GM12878 (cell line): ENCODE results near the gene DMRT1. TPM values are rescaled to one million over a fixed set of nuclear protein-coding genes. Genes with fewer than 3 reads are reported as not detected.

Experiments used
- ATAC-seq: fragments of 200-7000 bp; cut with Tn5 transposase; 3 replicates; pipeline ENCODE4 v1.9.1; 2020; ENCODE audit warnings: mild to moderate bottlenecking, moderate library complexity
- BruUV-seq: library from RNA; stranded (reverse); fragments of 400-500 nt; replicated peaks from 2 replicates; lab custom pipeline; 2021; lab: Mats Ljungman, UMichigan
- CTCF ChIA-PET: fragments of 300-600 bp; sonication (Branson Sonifier 250); formaldehyde crosslinking; extraction: SDS; loops from one replicate; lab custom pipeline; 2021; ENCODE audit warnings: inconsistent platforms; lab: Yijun Ruan, JAX
- POLR2A ChIA-PET: fragments of 350-600 bp; formaldehyde crosslinking; extraction: SDS; loops from one replicate; lab custom pipeline; 2021; ENCODE audit warnings: inconsistent platforms; lab: Charles Lee
- RAD21 ChIA-PET: fragments of 300-600 bp; sonication (Branson Sonifier 250); formaldehyde crosslinking; loops from one replicate; lab custom pipeline; 2023; ENCODE audit warnings: antibody characterized with exemption; ENCODE audit not compliant: unreplicated experiment; lab: Charles Lee
- SMC1A ChIA-PET: fragments of 300-600 bp; sonication (Branson Sonifier 250); formaldehyde crosslinking; loops from one replicate; lab custom pipeline; 2023; ENCODE audit not compliant: unreplicated experiment, uncharacterized antibody; lab: Charles Lee
- DNase-seq: peaks from one replicate; pipeline ENCODE4 v3.0.0-alpha.2; 2011; ENCODE audit warnings: low read depth, low spot score
- FAIRE-seq: peaks from 3 replicates; lab custom pipeline; 2011; peaks lifted over from hg19 to GRCh38; lab: Jason Lieb, UNC
- H2AFZ ChIP-seq: 2 replicates; pipeline ENCODE4 v1.6.0; 2011; ENCODE audit warnings: low read depth, low read length, control low read depth; ENCODE audit not compliant: control insufficient read depth
- H3K27ac ChIP-seq: 2 replicates; pipeline ENCODE4 v1.5.1; 2011; ENCODE audit warnings: control low read depth; ENCODE audit not compliant: control insufficient read depth, insufficient read depth
- H3K27me3 ChIP-seq, 2 experiments: replicated peaks in 1 of 2; 2 replicates each; pipeline versions ENCODE4 v1.6.0 to v1.6.1; 2011; ENCODE audit warnings: low read length in 1 of 2; ENCODE audit not compliant: control insufficient read depth in 2 of 2, insufficient read depth in 2 of 2
- H3K36me3 ChIP-seq, 2 experiments: 2 replicates each; pipeline ENCODE4 v1.5.1; 2011; ENCODE audit warnings: low read length in 1 of 2; ENCODE audit not compliant: control insufficient read depth in 2 of 2, insufficient read depth in 2 of 2
- H3K4me1 ChIP-seq: 2 replicates; pipeline ENCODE4 v1.6.1; 2011; ENCODE audit warnings: mild to moderate bottlenecking, low read length, moderate library complexity, mixed read lengths; ENCODE audit not compliant: control insufficient read depth, insufficient read depth
- H3K4me2 ChIP-seq: 2 replicates; pipeline ENCODE4 v1.6.0; 2011; ENCODE audit warnings: control low read depth; ENCODE audit not compliant: control insufficient read depth, insufficient read depth
- H3K4me3 ChIP-seq: fragments of 200-600 bp; sonication (generic); 2 replicates; pipeline ENCODE4 v1.5.1; 2016
- H3K79me2 ChIP-seq: 2 replicates; pipeline ENCODE4 v1.6.0; 2011; ENCODE audit warnings: low read length; ENCODE audit not compliant: control insufficient read depth, insufficient read depth
- H3K9ac ChIP-seq: 2 replicates; pipeline ENCODE4 v1.8.0; 2011; ENCODE audit warnings: low read length, control low read depth, mixed read lengths; ENCODE audit not compliant: control insufficient read depth, insufficient read depth
- H3K9me3 ChIP-seq: replicated peaks from 3 replicates; pipeline ENCODE4 v1.5.1; 2011; ENCODE audit warnings: mild to moderate bottlenecking, low read length; ENCODE audit not compliant: control insufficient read depth, insufficient read depth
- H4K20me1 ChIP-seq: 2 replicates; pipeline ENCODE4 v1.6.0; 2011; ENCODE audit not compliant: control insufficient read depth, insufficient read depth
- CHD1 ChIP-seq: IDR thresholded peaks from 2 replicates; pipeline ENCODE4 v1.6.1; 2012; ENCODE audit warnings: low read depth, low read length, improper control_type of control experiment
- CHD4 ChIP-seq: fragments of 200-600 bp; sonication (generic); IDR thresholded peaks from 2 replicates; pipeline ENCODE4 v1.6.1; 2016; ENCODE audit warnings: mild to moderate bottlenecking
- KLF5 ChIP-seq: fragments of 450-650 bp; IDR thresholded peaks from 2 replicates; pipeline ENCODE4 v1.6.1; 2014; ENCODE audit warnings: mild to moderate bottlenecking; ENCODE audit not compliant: partially characterized antibody
- NFYB ChIP-seq: IDR thresholded peaks from 2 replicates; pipeline ENCODE4 v1.6.1; 2011; ENCODE audit warnings: low read depth, mild to moderate bottlenecking, low read length, improper control_type of control experiment, moderate library complexity; ENCODE audit not compliant: insufficient read depth
- POLR2AphosphoS5 ChIP-seq: IDR thresholded peaks from 2 replicates; pipeline ENCODE4 v1.6.1; 2011; ENCODE audit warnings: mild to moderate bottlenecking, low read length, inconsistent platforms
- SMARCA5 ChIP-seq: fragments of 450-650 bp; IDR thresholded peaks from 2 replicates; pipeline ENCODE4 v1.6.1; 2017; ENCODE audit warnings: mild to moderate bottlenecking
- TCF7 ChIP-seq: IDR thresholded peaks from 2 replicates; pipeline ENCODE4 v1.6.1; 2014; ENCODE audit warnings: antibody characterized with exemption, borderline replicate concordance
- WGBS: methylation state at CpG from one replicate; pipeline ENCODE4 v1.1.6; 2016; ENCODE audit warnings: low lambda C conversion rate; ENCODE audit not compliant: insufficient replicate concordance, insufficient coverage; ENCODE audit errors: missing lambda C conversion rate; 5-methylcytosine and 5-hydroxymethylcytosine counted together
- in situ Hi-C: fragments of 300-500 bp; cut with MboI; formaldehyde crosslinking; loops from 9 replicates; pipeline ENCODE4 v1.14.3; 2018; ENCODE audit warnings: mixed read lengths
- intact Hi-C: fragments of 100-400 bp; cut with micrococcal nuclease; formaldehyde crosslinking; loops from one replicate; pipeline ENCODE4 v1.14.2; 2022; ENCODE audit not compliant: unreplicated experiment
- polyA plus RNA-seq, 11 experiments: library from polyadenylated mRNA; depleted of rRNA in 4 of 11; unstranded in 6 of 11; stranded (reverse) in 5 of 11; fragments of >200 nt; fragmentation: Nextera tagmentation in 4 of 11; fragmentation: Illumina TruSeq in 1 of 11; extraction: Ambion mirVana in 4 of 11; extraction: Trizol in 1 of 11; gene quantifications; 1 replicate in 1 of 11; 2 replicates in 10 of 11; pipeline versions ENCODE4 v1.2.1 to v1.2.3, GENCODE V29; 2011 to 2016; ENCODE audit warnings: inconsistent platforms in 2 of 11, missing spikeins in 2 of 11, low read depth in 1 of 11
- total RNA-seq, 4 experiments: library from RNA; depleted of rRNA in 3 of 4; stranded (reverse); fragments of >200 nt in 3 of 4; fragmentation: Illumina TruSeq in 1 of 4; extraction: Trizol in 1 of 4; gene quantifications; 2 replicates each; pipeline versions ENCODE4 v1.2.1 to v1.2.3, GENCODE V29; 2013 to 2021
- TF ChIP-seq, protein P1 (sequence below): fragments of 450-650 bp; IDR thresholded peaks from 2 replicates; pipeline ENCODE4 v1.6.1; 2017; ENCODE audit warnings: mild to moderate bottlenecking, moderate library complexity
- TF ChIP-seq, protein P2 (sequence below): IDR thresholded peaks from 2 replicates; pipeline ENCODE4 v1.6.1; 2012; ENCODE audit warnings: low read depth, low read length, improper control_type of control experiment

Gene DMRT1
- total and polyA plus RNA-seq, 10 of the 15 experiments (the other 5 are each of a cell fraction or from before 2014, with no cell fraction given): 0.06 to 1.9 (median 0.24) TPM

GRCh38 chr9:805151-805550 is 36.3 kb upstream of the DMRT1 start:
- no peak for FAIRE-seq
- RAD21 ChIA-PET: no interaction called here
- Histone ChIP-seq H3K9ac (no peak overlapping the region), H3K4me2 (no peak overlapping the region), H3K9me3 (no peaks in the 10 kb centered on the region), H3K36me3 (no peaks in the 10 kb centered on the region), H3K4me1 (no peaks in the 10 kb centered on the region), H2AFZ (no peak overlapping the region), H3K27ac (no peak overlapping the region), H4K20me1 (no peaks in the 10 kb centered on the region), H3K79me2 (no peaks in the 10 kb centered on the region), H3K4me3 (no peak overlapping the region), H3K27me3 (peaks cover 0 to 2% of the 10 kb centered on the region in 2 experiments; a peak in 2 of 4 replicates)
- WGBS: 94% methylated on average over 3 of the region's 3 CpGs
- no peak for TF ChIP-seq KLF5
- no peak for TF ChIP-seq NFYB
- TF ChIP-seq CHD1: no peak
- no peak for TF ChIP-seq TCF7
- TF ChIP-seq CHD4: no peak
- TF ChIP-seq SMARCA5: no peak
- TF ChIP-seq, protein P1, sequence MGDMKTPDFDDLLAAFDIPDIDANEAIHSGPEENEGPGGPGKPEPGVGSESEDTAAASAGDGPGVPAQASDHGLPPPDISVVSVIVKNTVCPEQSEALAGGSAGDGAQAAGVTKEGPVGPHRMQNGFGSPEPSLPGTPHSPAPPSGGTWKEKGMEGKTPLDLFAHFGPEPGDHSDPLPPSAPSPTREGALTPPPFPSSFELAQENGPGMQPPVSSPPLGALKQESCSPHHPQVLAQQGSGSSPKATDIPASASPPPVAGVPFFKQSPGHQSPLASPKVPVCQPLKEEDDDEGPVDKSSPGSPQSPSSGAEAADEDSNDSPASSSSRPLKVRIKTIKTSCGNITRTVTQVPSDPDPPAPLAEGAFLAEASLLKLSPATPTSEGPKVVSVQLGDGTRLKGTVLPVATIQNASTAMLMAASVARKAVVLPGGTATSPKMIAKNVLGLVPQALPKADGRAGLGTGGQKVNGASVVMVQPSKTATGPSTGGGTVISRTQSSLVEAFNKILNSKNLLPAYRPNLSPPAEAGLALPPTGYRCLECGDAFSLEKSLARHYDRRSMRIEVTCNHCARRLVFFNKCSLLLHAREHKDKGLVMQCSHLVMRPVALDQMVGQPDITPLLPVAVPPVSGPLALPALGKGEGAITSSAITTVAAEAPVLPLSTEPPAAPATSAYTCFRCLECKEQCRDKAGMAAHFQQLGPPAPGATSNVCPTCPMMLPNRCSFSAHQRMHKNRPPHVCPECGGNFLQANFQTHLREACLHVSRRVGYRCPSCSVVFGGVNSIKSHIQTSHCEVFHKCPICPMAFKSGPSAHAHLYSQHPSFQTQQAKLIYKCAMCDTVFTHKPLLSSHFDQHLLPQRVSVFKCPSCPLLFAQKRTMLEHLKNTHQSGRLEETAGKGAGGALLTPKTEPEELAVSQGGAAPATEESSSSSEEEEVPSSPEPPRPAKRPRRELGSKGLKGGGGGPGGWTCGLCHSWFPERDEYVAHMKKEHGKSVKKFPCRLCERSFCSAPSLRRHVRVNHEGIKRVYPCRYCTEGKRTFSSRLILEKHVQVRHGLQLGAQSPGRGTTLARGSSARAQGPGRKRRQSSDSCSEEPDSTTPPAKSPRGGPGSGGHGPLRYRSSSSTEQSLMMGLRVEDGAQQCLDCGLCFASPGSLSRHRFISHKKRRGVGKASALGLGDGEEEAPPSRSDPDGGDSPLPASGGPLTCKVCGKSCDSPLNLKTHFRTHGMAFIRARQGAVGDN: no peak
- no peak for TF ChIP-seq POLR2AphosphoS5
- TF ChIP-seq, protein P2, sequence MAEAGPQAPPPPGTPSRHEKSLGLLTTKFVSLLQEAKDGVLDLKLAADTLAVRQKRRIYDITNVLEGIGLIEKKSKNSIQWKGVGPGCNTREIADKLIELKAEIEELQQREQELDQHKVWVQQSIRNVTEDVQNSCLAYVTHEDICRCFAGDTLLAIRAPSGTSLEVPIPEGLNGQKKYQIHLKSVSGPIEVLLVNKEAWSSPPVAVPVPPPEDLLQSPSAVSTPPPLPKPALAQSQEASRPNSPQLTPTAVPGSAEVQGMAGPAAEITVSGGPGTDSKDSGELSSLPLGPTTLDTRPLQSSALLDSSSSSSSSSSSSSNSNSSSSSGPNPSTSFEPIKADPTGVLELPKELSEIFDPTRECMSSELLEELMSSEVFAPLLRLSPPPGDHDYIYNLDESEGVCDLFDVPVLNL: no peak
- POLR2A ChIA-PET: no interaction called here
- in situ Hi-C loops: no loop called here
- SMC1A ChIA-PET: interaction anchor here (0.7 kb wide), 1 partner anchor 11 kb away, joined by 3 read pairs; no protein-coding TSS in a partner anchor
- DNase-seq: no peak
- CTCF ChIA-PET: interaction anchor here (1.5 to 1.7 kb wide), 2 partner anchors 43 to 199 kb away, joined by 3 to 13 read pairs; no protein-coding TSS in a partner anchor
- intact Hi-C loops: loop anchor here (5.0 to 10.0 kb wide), 2 partner anchors 87 to 200 kb away; no protein-coding TSS in a partner anchor
- ATAC-seq: no peak
- BruUV-seq: no TSS peak
